HG03280 (cell line): ENCODE results near the gene OIT3.

Source experiments
- ATAC-seq: cut with Tn5 transposase; IDR thresholded peaks from one replicate; pipeline ENCODE4 v1.9.1; 2021; ENCODE audit warnings: mild to moderate bottlenecking, moderate library complexity; ENCODE audit not compliant: unreplicated experiment

OIT3 gene

GRCh38 chr10:72951760-72952159 is 58.2 kb downstream of the OIT3 start:
- ATAC-seq = no peak

- ATAC-seq = no peak
Observed at GRCh38 chr10:72952189-72952588, 58.6 kb downstream of the OIT3 start.

GRCh38 chr10:72952642-72953158 is 59.2 kb downstream of the OIT3 start:
- ATAC-seq = no peak

- no peak for ATAC-seq
Observed at GRCh38 chr10:72953687-72954086, 60.1 kb downstream of the OIT3 start.

- ATAC-seq = no peak
Observed at GRCh38 chr10:72954230-72954595, 60.7 kb downstream of the OIT3 start.

- no peak for ATAC-seq
Observed at GRCh38 chr10:72954596-72955554, 61.3 kb downstream of the OIT3 start, which contains the start of gene PLA2G12B. PLA2G12B (minus strand) TSS chr10:72954806; CDS start chr10:72954685, 121 bp downstream.

- no peak for ATAC-seq
Observed at GRCh38 chr10:72956001-72956400, 62.5 kb downstream of the OIT3 start.

GRCh38 chr10:72976886-72977285 is 83.3 kb downstream of the OIT3 start:
- no peak for ATAC-seq

GRCh38 chr10:72979709-72980108 is 86.2 kb downstream of the OIT3 start:
- ATAC-seq = no peak

- no peak for ATAC-seq
Observed at GRCh38 chr10:72980348-72980747, 86.8 kb downstream of the OIT3 start.

- no peak for ATAC-seq
Observed at GRCh38 chr10:72981028-72981881, 87.7 kb downstream of the OIT3 start.

GRCh38 chr10:72981882-72982529 is 88.5 kb downstream of the OIT3 start:
- ATAC-seq = no peak
